ENCODE data around the gene SCARB1.

The SCARB1 gene

GRCh38 chr12:124855275-124855957 lies 8.2 kb downstream of the SCARB1 start:
- ATAC-seq, result no peak
- TF ChIP-seq TOX (CRISPR knock-in tag; IDR thresholded peaks at IDR 0.05; ENCODE audit: borderline replicate concordance) (no peak), CSDC2 (CRISPR knock-in tag; IDR thresholded peaks at IDR 0.05) (no peak), SNAI2 (CRISPR knock-in tag; IDR thresholded peaks at IDR 0.05) (no peak), ZFP30 (CRISPR knock-in tag; IDR thresholded peaks at IDR 0.05) (no peak), PPARA (CRISPR knock-in tag; IDR thresholded peaks at IDR 0.05; ENCODE audit: borderline replicate concordance) (no peak), RARB (CRISPR knock-in tag; IDR thresholded peaks at IDR 0.05) (no peak), TSHZ2 (CRISPR knock-in tag; IDR thresholded peaks at IDR 0.05) (no peak), ISL1 (CRISPR knock-in tag; IDR thresholded peaks at IDR 0.05) (no peak), ZNF70 (CRISPR knock-in tag; IDR thresholded peaks at IDR 0.05) (no peak), GLIS3 (CRISPR knock-in tag; IDR thresholded peaks at IDR 0.05) (no peak), POU6F1 (CRISPR knock-in tag; IDR thresholded peaks at IDR 0.05; ENCODE audit: borderline replicate concordance, low read depth) (no peak), ZC3H10 (CRISPR knock-in tag; IDR thresholded peaks at IDR 0.05) (no peak), ESRRG (CRISPR knock-in tag; IDR thresholded peaks at IDR 0.05) (no peak), PATZ1 (CRISPR knock-in tag; IDR thresholded peaks at IDR 0.05; ENCODE audit: borderline replicate concordance) (no peak)

GRCh38 chr12:124854637-124855184 lies 9.0 kb downstream of the SCARB1 start:
- ATAC-seq, result no peak
- TF ChIP-seq CREB5 (CRISPR knock-in tag; IDR thresholded peaks at IDR 0.05; ENCODE audit: low read depth), result no peak

GRCh38 chr12:124853781-124854636 lies 9.7 kb downstream of the SCARB1 start:
- ATAC-seq, result no peak
- no peak for TF ChIP-seq CSDC2 (CRISPR knock-in tag; IDR thresholded peaks at IDR 0.05)
- no peak for TF ChIP-seq CREB5 (CRISPR knock-in tag; IDR thresholded peaks at IDR 0.05; ENCODE audit: low read depth)
- TF ChIP-seq ESRRG (CRISPR knock-in tag; IDR thresholded peaks at IDR 0.05), result no peak
- TF ChIP-seq POU6F1 (CRISPR knock-in tag; IDR thresholded peaks at IDR 0.05; ENCODE audit: borderline replicate concordance, low read depth), result no peak
- no peak for TF ChIP-seq RARB (CRISPR knock-in tag; IDR thresholded peaks at IDR 0.05)
- no peak for TF ChIP-seq TOX (CRISPR knock-in tag; IDR thresholded peaks at IDR 0.05; ENCODE audit: borderline replicate concordance)
- no peak for TF ChIP-seq ZNF8 (CRISPR knock-in tag; IDR thresholded peaks at IDR 0.05)
- TF ChIP-seq ZFP3 (CRISPR knock-in tag; IDR thresholded peaks at IDR 0.05), result no peak
- TF ChIP-seq CSRNP3 (CRISPR knock-in tag; IDR thresholded peaks at IDR 0.05), result no peak
- no peak for TF ChIP-seq ZNF70 (CRISPR knock-in tag; IDR thresholded peaks at IDR 0.05)
- TF ChIP-seq ISL1 (CRISPR knock-in tag; IDR thresholded peaks at IDR 0.05), result no peak
- no peak for TF ChIP-seq PPARA (CRISPR knock-in tag; IDR thresholded peaks at IDR 0.05; ENCODE audit: borderline replicate concordance)
